Measurements from ENCODE around the gene MAP7D2.
A peak's percentile ranks its signal among the peaks of the same experiment; 100 is the strongest.
"Not testable (repeated sequence)": the region's sequence is repeated elsewhere in the genome, so short reads cannot be mapped to it uniquely, and the experiment has no call there.

The MAP7D2 gene

DNA sequence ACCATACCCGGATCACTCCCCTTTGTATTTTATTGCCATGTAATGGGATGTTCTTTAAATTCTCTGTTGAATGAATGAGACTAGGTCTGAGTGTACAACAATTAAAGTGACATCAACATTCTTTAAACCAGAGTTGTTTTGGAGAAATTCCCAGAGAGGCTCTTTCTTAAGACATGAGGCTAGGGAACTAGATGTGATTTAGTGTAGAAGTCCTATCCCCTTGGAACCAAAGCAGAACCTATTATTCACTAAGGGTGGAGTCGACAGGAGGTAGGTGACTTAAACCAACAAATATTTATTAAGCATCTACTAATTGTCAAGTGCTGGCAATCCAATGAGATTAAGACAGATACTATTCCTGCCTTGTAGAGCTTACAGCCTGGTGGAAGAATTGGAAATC lies 23.3 kb upstream of the MAP7D2 start:
- Histone ChIP-seq H3K36me3 (ENCODE audit: insufficient read depth, low read length) (peaks cover 27% of the 10 kb centered on the region), H3K27me3 (ENCODE audit: control insufficient read depth, insufficient read depth, low read length) (no peaks in the 10 kb centered on the region), H3K9me3 (replicated peaks; ENCODE audit: low read length) (no peaks in the 10 kb centered on the region), H3K9ac (ENCODE audit: low read depth, low read length) (peak overlapping the region; percentile 97), H3K4me1 (ENCODE audit: control insufficient read depth, insufficient read depth, low read length) (peaks cover 15% of the 10 kb centered on the region), H3K4me3 (ENCODE audit: low read length) (peak overlapping the region; percentile 94), H3K4me2 (ENCODE audit: low read length) (peak overlapping the region; percentile 68)

DNA sequence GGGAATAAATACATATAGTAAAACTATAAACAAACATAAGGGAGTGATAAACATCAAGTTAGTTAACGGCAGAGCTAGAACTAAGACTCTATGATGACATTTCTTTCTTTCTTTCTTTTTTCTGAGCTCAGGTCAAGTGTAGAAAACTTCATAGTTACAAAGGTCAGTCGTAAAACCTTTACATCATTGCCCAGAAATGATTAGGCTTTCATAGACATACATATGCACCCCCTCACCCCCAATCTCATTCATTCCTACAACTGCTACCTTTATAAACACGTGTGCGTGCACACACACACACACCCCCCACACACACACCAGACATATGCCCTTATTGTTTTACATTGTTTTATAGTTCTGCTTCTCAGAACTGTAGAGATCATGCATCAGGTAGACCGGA lies 19.2 kb upstream of the MAP7D2 start:
- Histone ChIP-seq H3K4me2 (ENCODE audit: low read length) (no peak overlapping the region), H3K36me3 (ENCODE audit: insufficient read depth, low read length) (peaks cover 60% of the 10 kb centered on the region), H3K4me3 (ENCODE audit: low read length) (no peak overlapping the region), H3K4me1 (ENCODE audit: control insufficient read depth, insufficient read depth, low read length) (peaks cover 15% of the 10 kb centered on the region), H3K27me3 (ENCODE audit: control insufficient read depth, insufficient read depth, low read length) (no peaks in the 10 kb centered on the region), H3K9me3 (replicated peaks; ENCODE audit: low read length) (no peaks in the 10 kb centered on the region), H3K9ac (ENCODE audit: low read depth, low read length) (no peak overlapping the region)

DNA sequence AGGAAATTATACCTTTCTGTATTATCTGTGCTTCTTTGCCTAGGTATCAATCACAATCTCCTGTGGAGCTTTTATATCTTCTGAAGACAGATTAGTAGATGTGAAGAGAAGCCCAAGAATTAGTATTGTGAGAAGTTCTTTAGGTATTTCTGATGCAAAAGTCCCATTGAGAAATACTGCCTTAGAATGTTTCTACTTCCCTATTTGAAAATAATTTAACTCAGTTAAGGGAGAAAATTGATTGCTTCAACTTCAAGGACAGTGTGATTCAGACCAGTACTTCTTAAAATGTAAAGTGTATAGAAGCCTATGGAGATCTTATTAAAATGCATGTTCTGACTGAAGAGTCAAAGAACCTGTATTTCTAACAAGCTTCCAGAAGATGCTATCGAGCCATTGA lies 16.0 kb upstream of the MAP7D2 start:
- no peaks in the 10 kb centered on the region for H3K27me3 ChIP-seq (ENCODE audit: control insufficient read depth, insufficient read depth, low read length)
- no peak overlapping the region for H3K9ac ChIP-seq (ENCODE audit: low read depth, low read length)

DNA sequence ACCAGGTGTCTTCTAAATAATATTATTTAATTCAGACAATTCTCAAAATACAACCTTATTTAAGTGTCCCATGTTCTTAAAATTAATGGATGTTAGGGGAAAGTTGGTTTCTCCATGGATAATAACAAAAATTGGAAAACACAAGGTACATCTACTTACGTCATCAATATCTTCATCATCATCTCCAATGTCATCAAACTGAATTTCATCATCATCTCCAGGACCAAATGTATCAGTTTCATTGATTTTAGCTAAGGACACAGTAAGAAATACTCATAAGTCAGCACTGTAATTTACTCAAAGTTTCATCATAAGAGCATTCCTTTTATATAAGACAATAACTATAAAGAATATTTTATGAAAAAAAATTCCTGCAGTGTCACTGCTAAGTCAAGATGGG lies 13.7 kb upstream of the MAP7D2 start:
- H3K36me3 ChIP-seq (ENCODE audit: insufficient read depth, low read length) = peaks cover 58% of the 10 kb centered on the region
- no peak overlapping the region for H3K9ac ChIP-seq (ENCODE audit: low read depth, low read length)

More for the DNA sequence above, 16.0 kb upstream of the MAP7D2 start:
- H3K4me3 ChIP-seq (ENCODE audit: low read length) = no peak overlapping the region
- H3K4me2 ChIP-seq (ENCODE audit: low read length) = no peak overlapping the region
- H3K4me1 ChIP-seq (ENCODE audit: control insufficient read depth, insufficient read depth, low read length) = no peaks in the 10 kb centered on the region
- H3K9me3 ChIP-seq (replicated peaks; ENCODE audit: low read length) = no peaks in the 10 kb centered on the region
- peaks cover 71% of the 10 kb centered on the region for H3K36me3 ChIP-seq (ENCODE audit: insufficient read depth, low read length)

DNA sequence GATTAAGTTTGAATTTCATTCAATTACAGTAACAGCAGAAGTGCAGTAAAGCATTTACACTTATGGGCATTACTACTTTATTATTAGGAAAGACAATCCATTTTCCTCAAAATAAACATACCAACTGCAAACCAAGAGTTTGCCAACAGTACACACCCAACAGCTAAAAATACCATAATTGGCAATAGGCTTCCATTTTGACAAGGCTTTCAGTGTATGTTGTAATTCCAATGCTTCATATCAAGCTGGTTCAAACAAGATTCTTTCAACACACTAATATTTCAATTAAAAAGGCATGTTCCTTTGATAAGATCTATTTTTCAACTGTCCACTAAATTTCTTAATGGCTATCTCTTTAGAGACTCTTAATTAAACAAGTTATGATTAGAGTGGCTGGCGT lies 12.8 kb upstream of the MAP7D2 start:
- Histone ChIP-seq H3K4me2 (ENCODE audit: low read length) (no peak overlapping the region), H3K36me3 (ENCODE audit: insufficient read depth, low read length) (peaks cover 59% of the 10 kb centered on the region), H3K4me1 (ENCODE audit: control insufficient read depth, insufficient read depth, low read length) (no peaks in the 10 kb centered on the region)

More for the DNA sequence above, 13.7 kb upstream of the MAP7D2 start:
- Histone ChIP-seq H3K4me1 (ENCODE audit: control insufficient read depth, insufficient read depth, low read length) (no peaks in the 10 kb centered on the region), H3K27me3 (ENCODE audit: control insufficient read depth, insufficient read depth, low read length) (no peaks in the 10 kb centered on the region), H3K4me2 (ENCODE audit: low read length) (no peak overlapping the region), H3K9me3 (replicated peaks; ENCODE audit: low read length) (no peaks in the 10 kb centered on the region), H3K4me3 (ENCODE audit: low read length) (no peak overlapping the region)

DNA sequence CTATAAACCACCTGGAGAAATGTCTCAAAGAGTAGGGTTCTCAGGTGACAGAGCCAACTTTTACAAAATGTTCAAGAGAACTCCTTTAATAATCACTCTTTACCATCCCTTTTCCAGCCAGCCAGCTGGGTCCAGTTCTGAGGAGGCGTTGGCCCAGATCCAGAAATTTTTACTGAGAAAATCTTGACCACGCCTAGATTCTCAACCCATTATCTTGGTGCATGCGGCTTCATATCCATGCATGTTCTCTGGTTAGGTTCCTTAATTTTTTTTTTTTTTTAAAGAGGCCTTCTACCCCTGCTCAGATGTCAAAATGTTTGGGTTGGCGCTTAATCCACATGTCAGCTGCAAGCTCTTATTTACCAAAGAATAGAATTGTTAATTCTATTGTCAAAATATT lies 12.0 kb upstream of the MAP7D2 start:
- H3K9ac ChIP-seq (ENCODE audit: low read depth, low read length) = no peak overlapping the region
- H3K4me1 ChIP-seq (ENCODE audit: control insufficient read depth, insufficient read depth, low read length) = no peaks in the 10 kb centered on the region
- no peaks in the 10 kb centered on the region for H3K9me3 ChIP-seq (replicated peaks; ENCODE audit: low read length)
- no peak overlapping the region for H3K4me3 ChIP-seq (ENCODE audit: low read length)
- no peak overlapping the region for H3K4me2 ChIP-seq (ENCODE audit: low read length)
- peaks cover 62% of the 10 kb centered on the region for H3K36me3 ChIP-seq (ENCODE audit: insufficient read depth, low read length)
- no peaks in the 10 kb centered on the region for H3K27me3 ChIP-seq (ENCODE audit: control insufficient read depth, insufficient read depth, low read length)

More for the DNA sequence above, 12.8 kb upstream of the MAP7D2 start:
- no peak overlapping the region for H3K4me3 ChIP-seq (ENCODE audit: low read length)
- no peak overlapping the region for H3K9ac ChIP-seq (ENCODE audit: low read depth, low read length)
- H3K9me3 ChIP-seq (replicated peaks; ENCODE audit: low read length) = no peaks in the 10 kb centered on the region
- no peaks in the 10 kb centered on the region for H3K27me3 ChIP-seq (ENCODE audit: control insufficient read depth, insufficient read depth, low read length)

DNA sequence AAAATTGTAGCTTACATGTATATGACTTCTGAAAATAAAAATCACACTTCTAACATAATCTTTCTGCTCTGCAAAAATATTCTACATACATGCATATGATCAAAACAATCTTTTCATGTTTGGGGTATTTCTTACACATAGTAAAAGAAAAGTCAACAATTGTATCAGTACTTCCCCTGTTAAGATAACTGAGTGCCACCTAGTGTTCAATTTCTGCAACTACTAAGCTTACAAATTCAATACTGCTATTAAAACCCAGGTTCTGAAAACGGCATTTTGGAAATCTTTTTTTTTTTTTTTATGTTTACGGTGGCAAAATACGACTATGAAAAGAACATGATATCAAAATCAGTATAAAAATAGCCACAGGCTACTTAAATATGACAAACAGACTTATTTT lies 10.7 kb upstream of the MAP7D2 start:
- H3K4me2 ChIP-seq (ENCODE audit: low read length); H3K4me1 ChIP-seq (ENCODE audit: control insufficient read depth, insufficient read depth, low read length); H3K9me3 ChIP-seq (replicated peaks; ENCODE audit: low read length); H3K27me3 ChIP-seq (ENCODE audit: control insufficient read depth, insufficient read depth, low read length); H3K4me3 ChIP-seq (ENCODE audit: low read length); H3K9ac ChIP-seq (ENCODE audit: low read depth, low read length): not testable (repeated sequence)
- H3K36me3 ChIP-seq (ENCODE audit: insufficient read depth, low read length) = peaks cover 49% of the 10 kb centered on the region

DNA sequence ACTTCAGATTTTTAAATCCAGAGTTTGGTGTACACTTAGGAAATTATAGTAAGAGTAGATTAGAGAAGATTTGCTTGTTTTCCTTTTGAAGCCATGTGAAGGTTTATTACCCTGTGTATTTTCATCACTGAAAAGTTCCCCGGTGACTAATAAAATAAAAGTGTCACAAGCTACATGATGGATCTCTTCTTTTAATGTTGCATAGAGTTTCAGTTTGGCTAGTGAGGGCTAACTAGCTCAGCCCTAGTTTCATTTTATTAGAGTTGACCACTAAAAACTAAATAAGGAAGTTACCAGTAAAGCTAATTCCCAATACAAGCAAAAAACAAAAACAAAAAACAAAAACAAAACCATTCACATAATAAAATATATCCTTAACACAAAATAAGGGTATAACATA lies 10.1 kb upstream of the MAP7D2 start:
- H3K27me3 ChIP-seq (ENCODE audit: control insufficient read depth, insufficient read depth, low read length); H3K4me1 ChIP-seq (ENCODE audit: control insufficient read depth, insufficient read depth, low read length); H3K4me2 ChIP-seq (ENCODE audit: low read length); H3K9ac ChIP-seq (ENCODE audit: low read depth, low read length); H3K4me3 ChIP-seq (ENCODE audit: low read length); H3K9me3 ChIP-seq (replicated peaks; ENCODE audit: low read length): not testable (repeated sequence)
- peaks cover 43% of the 10 kb centered on the region for H3K36me3 ChIP-seq (ENCODE audit: insufficient read depth, low read length)

DNA sequence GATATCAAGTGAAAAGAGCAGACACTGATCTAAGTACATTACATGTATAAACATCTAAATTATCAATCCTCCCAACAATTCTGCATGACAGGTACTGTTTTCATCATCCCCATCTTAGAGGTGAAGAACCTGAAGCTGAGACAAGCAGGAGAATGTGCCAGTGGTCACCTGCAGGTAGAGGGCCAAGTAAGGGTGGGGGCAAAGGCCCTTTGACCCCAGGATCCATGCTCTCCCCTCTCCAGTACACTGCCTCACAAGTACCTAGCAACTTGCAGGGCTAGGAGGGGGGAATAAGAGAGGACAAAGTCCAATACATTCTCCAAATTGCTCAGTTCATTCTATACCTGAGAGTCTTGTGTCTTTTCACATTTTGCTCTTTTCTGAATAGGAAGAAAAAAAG lies 8.3 kb upstream of the MAP7D2 start:
- H3K36me3 ChIP-seq (ENCODE audit: insufficient read depth, low read length) = peaks cover 34% of the 10 kb centered on the region
- no peak overlapping the region for H3K9ac ChIP-seq (ENCODE audit: low read depth, low read length)
- H3K4me3 ChIP-seq (ENCODE audit: low read length) = no peak overlapping the region
- H3K4me2 ChIP-seq (ENCODE audit: low read length) = no peak overlapping the region
- no peaks in the 10 kb centered on the region for H3K4me1 ChIP-seq (ENCODE audit: control insufficient read depth, insufficient read depth, low read length)
- no peaks in the 10 kb centered on the region for H3K9me3 ChIP-seq (replicated peaks; ENCODE audit: low read length)
- no peaks in the 10 kb centered on the region for H3K27me3 ChIP-seq (ENCODE audit: control insufficient read depth, insufficient read depth, low read length)

DNA sequence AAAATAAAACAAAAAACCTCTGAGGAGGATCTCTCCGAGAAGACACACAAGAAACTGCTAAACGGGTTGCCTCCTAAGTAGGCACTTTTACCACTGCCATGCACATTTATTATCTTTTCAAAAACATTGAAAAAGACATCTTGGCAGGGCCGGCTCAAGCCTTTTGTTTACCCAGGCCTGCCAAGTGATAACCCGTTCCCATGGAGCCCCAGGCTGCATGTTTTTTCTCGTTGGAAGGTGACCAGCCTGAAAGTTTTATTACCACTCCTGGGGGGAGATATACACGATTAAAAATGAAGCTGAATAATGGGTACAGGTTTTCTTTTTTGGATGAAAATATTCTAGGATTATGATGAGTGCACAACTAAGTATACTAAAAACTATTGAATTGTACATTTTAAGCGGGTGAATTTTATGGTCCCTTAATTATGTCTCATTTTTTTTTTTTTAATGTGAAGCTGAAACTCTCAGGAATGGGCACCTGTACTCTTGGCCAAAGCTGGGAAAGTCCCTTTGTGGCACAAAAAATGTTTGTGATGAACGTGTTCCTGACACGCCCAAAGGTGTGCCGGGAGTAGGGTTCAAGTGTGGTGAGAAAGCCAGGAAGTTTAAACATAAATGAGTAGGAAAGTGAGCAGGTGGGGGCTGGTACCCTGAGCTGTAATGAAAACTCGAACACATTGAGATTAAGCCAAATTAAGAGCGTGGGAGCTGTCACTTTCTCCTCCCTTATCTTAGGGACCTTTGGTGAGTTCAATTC lies 1.5 kb upstream of the MAP7D2 start:
- no peaks in the 10 kb centered on the region for H3K4me1 ChIP-seq (ENCODE audit: control insufficient read depth, insufficient read depth, low read length)
- H3K27me3 ChIP-seq (ENCODE audit: control insufficient read depth, insufficient read depth, low read length) = peaks cover 24% of the 10 kb centered on the region
- no peaks in the 10 kb centered on the region for H3K9me3 ChIP-seq (replicated peaks; ENCODE audit: low read length)
- H3K4me3 ChIP-seq (ENCODE audit: low read length) = no peak overlapping the region
- no peak overlapping the region for H3K9ac ChIP-seq (ENCODE audit: low read depth, low read length)
- no peak overlapping the region for H3K4me2 ChIP-seq (ENCODE audit: low read length)
- H3K36me3 ChIP-seq (ENCODE audit: insufficient read depth, low read length) = no peaks in the 10 kb centered on the region

DNA sequence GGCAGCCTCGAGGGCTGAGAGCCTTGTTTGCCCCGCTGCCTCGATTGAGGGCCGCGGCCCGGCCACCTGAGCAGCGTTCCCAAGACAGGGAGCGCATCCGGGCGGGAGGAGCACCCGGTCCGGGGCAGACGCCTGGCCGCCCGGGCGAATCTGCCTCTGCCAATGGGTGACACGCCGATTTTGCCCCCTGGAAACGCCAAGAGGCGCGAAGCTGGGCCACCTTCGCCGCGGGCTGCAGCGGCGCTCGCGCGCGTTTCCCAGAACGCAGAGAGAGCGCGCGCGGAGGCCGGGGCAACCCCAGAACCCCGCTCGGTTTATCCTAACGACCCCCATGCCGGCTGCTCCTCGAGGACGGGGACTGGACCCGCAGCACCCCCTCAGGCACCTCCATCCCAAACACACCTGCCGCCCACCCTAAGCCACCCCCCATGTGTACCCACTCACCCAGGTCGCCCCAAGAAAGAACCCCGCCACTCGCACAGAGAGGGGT lies 575 bp downstream of the MAP7D2 start:
- Histone ChIP-seq H3K9me3 (replicated peaks; ENCODE audit: low read length) (no peaks in the 10 kb centered on the region), H3K27me3 (ENCODE audit: control insufficient read depth, insufficient read depth, low read length) (peaks cover 27% of the 10 kb centered on the region), H3K4me3 (ENCODE audit: low read length) (peak overlapping the region; percentile 51), H3K4me1 (ENCODE audit: control insufficient read depth, insufficient read depth, low read length) (no peaks in the 10 kb centered on the region), H3K36me3 (ENCODE audit: insufficient read depth, low read length) (no peaks in the 10 kb centered on the region), H3K4me2 (ENCODE audit: low read length) (peak overlapping the region; percentile 76), H3K9ac (ENCODE audit: low read depth, low read length) (no peak overlapping the region)

All from skeletal muscle satellite cell (primary cell).